Thoracic aorta (tissue), 2 donors: Measurements from ENCODE around the gene MTUS2. TPM values are rescaled to one million over a fixed set of nuclear protein-coding genes. Genes with fewer than 3 reads are reported as not detected.

Source experiments
- ATAC-seq: fragments of 150-250 bp; one replicate; pipeline ENCODE4 v1.8.0; 2017; ENCODE audit warnings: low read depth; ENCODE audit not compliant: insufficient number of reproducible peaks, low FRiP score
- DNase-seq: peaks from one replicate; pipeline ENCODE4 v3.0.0-alpha.2; 2020; ENCODE audit warnings: low spot score
- H3K27ac ChIP-seq, 2 donors: fragments of 200-600 bp; sonication (generic); 1 replicate in 1 of 2; 2 replicates in 1 of 2; pipeline ENCODE4 v1.5.1; 2016; ENCODE audit warnings: mild to moderate bottlenecking in 2 of 2, moderate library complexity in 2 of 2
- H3K27me3 ChIP-seq: fragments of 200-600 bp; sonication (generic); replicated peaks from 2 replicates; pipeline ENCODE4 v1.6.0; 2016; ENCODE audit warnings: mild to moderate bottlenecking; ENCODE audit not compliant: insufficient read depth
- H3K36me3 ChIP-seq: fragments of 200-600 bp; sonication (generic); one replicate; pipeline ENCODE4 v1.5.1; 2016
- H3K4me1 ChIP-seq, 2 donors: fragments of 200-600 bp; sonication (generic); 1 replicate in 1 of 2; 2 replicates in 1 of 2; pipeline versions ENCODE4 v1.5.1 to v1.6.0; 2016; ENCODE audit warnings: low read depth in 2 of 2, mild to moderate bottlenecking in 1 of 2; ENCODE audit not compliant: control insufficient read depth in 1 of 2
- H3K4me3 ChIP-seq: fragments of 200-600 bp; sonication (generic); 2 replicates; pipeline ENCODE4 v1.5.1; 2016; ENCODE audit warnings: mild to moderate bottlenecking
- H3K9me3 ChIP-seq: fragments of 200-600 bp; sonication (generic); 2 replicates; pipeline ENCODE4 v1.5.1; 2016
- total RNA-seq, 2 donors: library from RNA; depleted of rRNA; stranded (reverse); fragments of >200 nt; gene quantifications; one replicate each; pipeline versions ENCODE4 v1.1.0 to v1.2.3, GENCODE V29; 2016
- TF ChIP-seq, protein P1 (sequence below): fragments of 200-600 bp; sonication (generic); IDR thresholded peaks from one replicate; pipeline ENCODE4 v1.5.1; 2019; ENCODE audit warnings: antibody characterized with exemption

MTUS2 gene
- total RNA-seq, 2 donors from 2014 or later, result 14.9 to 26.4 TPM

DNA sequence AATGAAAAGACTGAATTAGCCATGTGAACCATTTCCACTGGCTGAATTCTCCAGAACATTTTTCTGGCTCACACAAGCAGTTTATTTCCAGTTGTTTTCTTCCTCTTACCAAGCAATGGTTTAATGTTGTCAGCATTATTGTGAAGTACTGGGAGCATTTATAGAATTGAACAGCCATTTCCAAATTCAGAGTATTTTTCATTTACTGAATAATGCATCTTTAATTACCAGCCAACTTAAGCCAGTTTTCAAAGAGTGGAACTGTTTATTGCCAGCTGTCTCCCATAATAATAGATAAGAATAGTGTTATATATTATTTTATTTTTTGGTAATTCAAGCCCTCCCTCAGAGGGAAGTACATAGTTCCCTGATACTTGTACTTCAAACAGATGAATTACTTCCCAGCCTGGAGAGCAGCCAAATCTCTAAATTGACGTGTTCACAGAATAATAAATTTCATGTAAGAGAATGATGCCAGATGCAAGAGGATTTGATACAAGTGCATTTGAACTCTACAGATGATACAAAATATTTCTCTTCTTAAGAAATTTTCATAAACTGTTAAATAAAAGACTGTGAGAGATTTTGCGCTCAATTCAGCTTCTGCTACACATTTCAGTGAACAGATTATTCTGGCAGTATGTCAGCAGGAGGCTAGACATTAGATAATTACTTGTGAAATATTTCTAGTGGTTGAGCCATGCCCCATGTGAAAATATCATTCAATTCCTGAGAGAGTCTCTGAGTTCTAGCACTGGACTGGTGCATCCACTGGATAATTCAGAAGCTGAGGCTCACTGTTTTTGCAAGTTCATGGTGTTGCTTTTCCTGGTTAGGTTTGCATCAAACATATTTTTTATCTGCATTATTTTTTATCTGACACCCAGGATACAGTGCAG, 459.5 kb downstream of the MTUS2 start:
- Histone ChIP-seq H3K9me3 (no peaks in the 10 kb centered on the region), H3K4me1 (peaks cover 17 to 30% of the 10 kb centered on the region in 2 donors), H3K27me3 (no peaks in the 10 kb centered on the region), H3K36me3 (no peaks in the 10 kb centered on the region), H3K27ac (peak overlapping the region; percentile 3 to 31), H3K4me3 (no peak overlapping the region)
- DNase-seq, result no peak
- ATAC-seq, result no peak
- TF ChIP-seq, protein P1, sequence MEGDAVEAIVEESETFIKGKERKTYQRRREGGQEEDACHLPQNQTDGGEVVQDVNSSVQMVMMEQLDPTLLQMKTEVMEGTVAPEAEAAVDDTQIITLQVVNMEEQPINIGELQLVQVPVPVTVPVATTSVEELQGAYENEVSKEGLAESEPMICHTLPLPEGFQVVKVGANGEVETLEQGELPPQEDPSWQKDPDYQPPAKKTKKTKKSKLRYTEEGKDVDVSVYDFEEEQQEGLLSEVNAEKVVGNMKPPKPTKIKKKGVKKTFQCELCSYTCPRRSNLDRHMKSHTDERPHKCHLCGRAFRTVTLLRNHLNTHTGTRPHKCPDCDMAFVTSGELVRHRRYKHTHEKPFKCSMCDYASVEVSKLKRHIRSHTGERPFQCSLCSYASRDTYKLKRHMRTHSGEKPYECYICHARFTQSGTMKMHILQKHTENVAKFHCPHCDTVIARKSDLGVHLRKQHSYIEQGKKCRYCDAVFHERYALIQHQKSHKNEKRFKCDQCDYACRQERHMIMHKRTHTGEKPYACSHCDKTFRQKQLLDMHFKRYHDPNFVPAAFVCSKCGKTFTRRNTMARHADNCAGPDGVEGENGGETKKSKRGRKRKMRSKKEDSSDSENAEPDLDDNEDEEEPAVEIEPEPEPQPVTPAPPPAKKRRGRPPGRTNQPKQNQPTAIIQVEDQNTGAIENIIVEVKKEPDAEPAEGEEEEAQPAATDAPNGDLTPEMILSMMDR, result no peak

DNA sequence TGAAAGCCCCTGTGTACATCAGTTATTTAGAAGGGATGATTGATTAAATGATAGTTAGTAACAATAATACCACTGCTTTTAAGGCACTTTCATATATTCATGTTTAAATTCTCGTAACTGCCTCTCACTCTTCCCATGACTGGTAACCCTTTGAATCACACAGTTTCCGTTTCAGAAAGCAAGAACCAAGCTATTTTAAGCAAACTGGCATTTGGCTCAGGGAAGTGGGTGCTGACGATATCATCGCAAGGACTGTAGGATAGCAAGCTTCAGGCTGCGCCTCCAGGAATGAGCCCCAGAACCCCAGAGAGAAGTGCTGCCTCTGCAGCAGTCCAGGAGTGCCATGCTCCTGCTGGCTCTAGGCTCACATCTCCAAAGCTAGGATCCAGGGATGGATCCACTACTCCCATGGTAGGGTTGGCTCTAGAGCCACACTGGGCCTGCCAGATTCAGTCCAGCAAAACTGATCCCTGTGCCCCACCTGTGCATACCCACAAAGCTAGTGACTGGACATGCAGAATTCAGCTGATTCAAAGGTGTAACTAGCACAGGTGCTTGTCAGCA, 461.9 kb downstream of the MTUS2 start:
- H3K9me3 ChIP-seq, result no peaks in the 10 kb centered on the region
- DNase-seq (no peak), ATAC-seq (no peak)
- TF ChIP-seq, protein P1, result no peak
- peak overlapping the region; percentile 20 to 46 for H3K27ac ChIP-seq
- no peaks in the 10 kb centered on the region for H3K27me3 ChIP-seq
- H3K36me3 ChIP-seq, result no peaks in the 10 kb centered on the region
- peaks cover 17 to 30% of the 10 kb centered on the region in 2 donors for H3K4me1 ChIP-seq
- peak overlapping the region; percentile 25 for H3K4me3 ChIP-seq

DNA sequence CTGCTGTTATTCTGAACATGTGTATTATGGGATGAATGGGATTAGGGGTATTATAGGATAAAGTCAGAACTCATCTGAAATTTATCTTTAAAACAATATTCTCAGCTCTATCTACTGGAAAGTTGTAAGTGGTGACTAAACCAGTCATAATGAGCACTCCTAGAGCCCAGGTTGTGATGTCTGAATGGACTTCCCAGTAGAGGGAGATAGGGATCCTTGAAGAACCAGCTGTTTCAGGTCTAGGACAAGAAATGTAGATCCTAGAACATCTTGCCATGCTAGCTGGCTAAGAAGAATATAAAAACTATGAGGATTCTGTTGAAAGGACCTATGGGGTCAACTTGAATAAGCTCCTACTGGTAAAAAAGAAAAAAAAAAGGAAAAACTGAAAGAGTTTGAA, 464.6 kb downstream of the MTUS2 start:
- TF ChIP-seq, protein P1, result no peak
- Histone ChIP-seq H3K27ac (no peak overlapping the region), H3K4me1 (peaks cover 8 to 16% of the 10 kb centered on the region in 2 donors), H3K36me3 (no peaks in the 10 kb centered on the region), H3K27me3 (no peaks in the 10 kb centered on the region), H3K9me3 (no peaks in the 10 kb centered on the region), H3K4me3 (no peak overlapping the region)
- ATAC-seq (no peak), DNase-seq (no peak)

DNA sequence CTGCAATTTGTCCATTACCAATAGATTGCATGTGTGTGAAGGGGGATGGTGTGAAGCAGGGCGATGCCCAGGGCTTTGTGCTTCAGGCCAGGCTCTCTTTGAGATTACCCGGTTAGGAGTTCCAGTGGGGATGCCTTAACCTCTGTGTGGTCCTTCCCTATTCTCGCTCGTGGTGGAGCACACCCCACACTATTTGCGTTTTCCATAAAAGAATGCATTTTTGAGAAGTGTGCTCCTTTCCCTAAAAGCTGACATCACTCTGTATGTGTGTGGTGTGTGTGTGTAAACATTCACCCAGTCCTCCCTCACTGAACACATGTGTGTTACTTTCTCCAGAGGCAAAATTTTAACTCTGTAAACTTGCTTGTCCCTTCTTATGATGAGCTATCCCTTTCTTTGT, 467.1 kb downstream of the MTUS2 start:
- H3K4me1 ChIP-seq, result peaks cover 0 to 2% of the 10 kb centered on the region in 2 donors
- ATAC-seq, result no peak
- H3K36me3 ChIP-seq, result no peaks in the 10 kb centered on the region
- no peaks in the 10 kb centered on the region for H3K9me3 ChIP-seq
- H3K4me3 ChIP-seq, result no peak overlapping the region
- H3K27me3 ChIP-seq, result no peaks in the 10 kb centered on the region
- DNase-seq, result no peak
- no peak overlapping the region for H3K27ac ChIP-seq
- TF ChIP-seq, protein P1, result no peak

DNA sequence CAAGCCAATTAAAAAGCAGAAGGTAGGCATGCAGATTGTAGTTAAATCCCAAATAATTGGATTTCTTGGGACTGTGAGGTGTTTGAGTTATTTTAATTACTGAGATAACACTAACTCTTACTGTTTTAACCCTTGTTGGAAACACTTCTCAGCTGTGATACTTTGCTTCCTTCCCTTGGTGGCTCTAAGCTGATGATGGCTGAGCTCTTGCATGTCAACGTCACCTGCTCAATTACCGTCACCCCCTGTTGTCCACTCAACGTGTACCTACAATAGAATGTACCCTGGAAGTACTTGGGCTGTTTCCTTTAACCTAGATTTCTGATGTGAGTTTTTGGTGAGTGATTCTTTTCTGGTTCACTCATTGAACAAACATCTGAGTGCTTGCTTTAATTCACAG, 471.9 kb downstream of the MTUS2 start:
- no peaks in the 10 kb centered on the region for H3K36me3 ChIP-seq
- no peak for ATAC-seq
- no peak for DNase-seq

More for the DNA sequence above, 471.9 kb downstream of the MTUS2 start:
- no peaks in the 10 kb centered on the region for H3K27me3 ChIP-seq
- TF ChIP-seq, protein P1, result no peak
- no peak overlapping the region for H3K27ac ChIP-seq
- H3K9me3 ChIP-seq, result no peaks in the 10 kb centered on the region
- H3K4me1 ChIP-seq, result no peaks in the 10 kb centered on the region
- H3K4me3 ChIP-seq, result no peak overlapping the region
